HG03108 (cell line): Measurements from ENCODE around the gene PTMA.
A peak's percentile ranks its signal among the peaks of the same experiment; 100 is the strongest.
"Not testable (repeated sequence)": the region's sequence is repeated elsewhere in the genome, so short reads cannot be mapped to it uniquely, and the experiment has no call there.

Experiments used
- ATAC-seq: cut with Tn5 transposase; IDR thresholded peaks from one replicate; pipeline ENCODE4 v1.9.1; 2021; ENCODE audit warnings: moderate library complexity; ENCODE audit not compliant: unreplicated experiment

The PTMA gene

DNA sequence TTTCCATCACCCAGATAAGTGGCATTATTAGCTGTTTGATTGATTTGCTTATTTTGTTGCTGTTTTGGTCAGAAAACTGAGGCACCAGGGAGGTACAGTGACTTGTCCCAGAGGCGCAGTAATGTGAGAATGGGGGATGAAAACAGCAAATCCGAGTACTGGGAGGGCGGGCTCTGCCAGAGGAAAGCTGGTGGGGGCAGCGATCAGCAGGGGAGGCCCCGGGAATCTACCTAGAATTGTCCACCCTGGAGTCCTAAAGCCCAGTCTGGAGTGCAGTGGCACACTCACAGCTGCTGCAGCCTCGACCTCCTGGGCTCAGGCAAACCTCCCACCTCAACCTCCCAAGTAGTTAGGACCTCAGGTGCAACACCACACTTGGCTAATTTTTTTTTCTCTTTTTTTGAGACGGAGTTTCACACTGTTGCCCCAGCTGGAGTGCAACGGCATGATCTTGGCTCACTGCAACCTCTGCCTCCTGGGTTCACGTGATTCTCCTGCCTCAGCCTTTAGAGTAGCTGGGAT lies 17.0 kb upstream of the PTMA start:
- no peak for ATAC-seq

DNA sequence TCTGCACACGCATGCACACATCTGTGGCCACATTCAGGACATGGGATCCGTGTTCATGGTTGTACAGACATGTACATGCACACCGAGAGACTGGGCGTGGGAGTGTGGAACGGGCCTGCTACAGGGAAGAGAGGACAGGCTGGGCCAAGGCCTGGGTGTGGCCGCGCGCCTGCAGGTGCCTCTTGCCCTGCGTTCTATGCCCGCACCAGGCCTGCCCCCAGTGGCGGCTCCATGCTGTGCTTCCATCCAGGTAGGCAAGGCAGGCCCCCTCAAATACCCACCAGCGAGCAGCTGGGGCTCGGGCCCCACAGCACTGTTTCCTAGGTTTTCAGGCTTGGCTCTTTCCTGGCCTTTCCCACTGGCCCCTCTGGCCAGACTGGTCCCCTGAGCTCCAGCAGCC lies 15.5 kb upstream of the PTMA start:
- no peak for ATAC-seq

DNA sequence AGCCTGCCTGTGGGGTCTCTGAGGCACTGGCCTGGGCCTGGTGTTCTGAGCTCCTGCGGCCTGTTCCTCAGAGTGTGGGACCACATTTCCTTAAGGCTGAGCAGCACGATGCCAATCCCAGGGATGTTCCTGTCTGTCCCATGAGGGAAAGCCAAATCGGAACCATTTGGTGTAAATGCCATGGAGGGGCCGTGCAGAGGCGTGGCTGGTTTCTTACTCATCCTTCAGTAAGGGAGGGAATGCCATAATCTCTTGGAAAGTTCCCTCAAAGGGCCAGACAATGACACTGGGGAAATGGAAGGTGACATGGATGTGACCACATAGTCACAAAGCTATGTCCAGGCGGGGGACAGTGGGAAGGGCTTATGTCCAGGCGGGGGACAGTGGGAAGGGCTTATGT lies 14.4 kb upstream of the PTMA start:
- no peak for ATAC-seq

DNA sequence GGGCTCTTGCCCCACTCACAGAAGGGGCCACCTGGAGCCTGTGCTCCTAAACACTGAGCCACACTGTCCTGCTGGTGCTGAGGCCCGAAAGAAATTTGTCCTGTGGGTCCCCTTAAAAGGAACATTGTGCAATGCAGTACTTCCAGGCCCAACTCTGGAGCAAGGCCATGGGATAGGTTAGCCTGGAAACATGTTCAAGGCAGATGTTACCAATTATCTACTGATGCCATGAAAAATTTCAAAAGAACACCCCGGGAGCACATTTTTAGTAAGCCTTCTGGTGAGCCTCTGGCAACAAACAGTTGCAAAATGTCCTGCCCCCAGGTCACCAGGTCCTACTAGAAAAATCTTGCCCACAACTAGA lies 12.3 kb upstream of the PTMA start:
- no peak for ATAC-seq

DNA sequence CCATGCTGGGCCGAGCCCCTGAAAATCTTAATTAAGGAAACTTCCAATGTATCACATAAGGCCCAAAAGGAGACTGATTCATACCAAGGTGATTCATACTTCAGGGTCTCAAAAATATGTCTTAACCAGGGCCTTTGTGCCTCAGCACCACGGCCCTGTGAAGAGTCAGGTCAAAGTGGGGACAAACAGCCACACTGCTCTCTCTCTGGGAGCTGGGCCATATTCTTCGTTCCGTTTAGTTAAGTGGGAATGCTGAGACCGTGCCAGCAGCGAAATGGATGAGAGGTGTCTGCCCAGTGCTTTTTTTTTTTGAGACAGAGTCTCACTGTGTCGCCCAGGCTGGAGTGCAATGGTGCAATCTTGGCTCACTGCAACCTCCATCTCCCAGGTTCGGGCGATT lies 9.3 kb upstream of the PTMA start:
- no peak for ATAC-seq

DNA sequence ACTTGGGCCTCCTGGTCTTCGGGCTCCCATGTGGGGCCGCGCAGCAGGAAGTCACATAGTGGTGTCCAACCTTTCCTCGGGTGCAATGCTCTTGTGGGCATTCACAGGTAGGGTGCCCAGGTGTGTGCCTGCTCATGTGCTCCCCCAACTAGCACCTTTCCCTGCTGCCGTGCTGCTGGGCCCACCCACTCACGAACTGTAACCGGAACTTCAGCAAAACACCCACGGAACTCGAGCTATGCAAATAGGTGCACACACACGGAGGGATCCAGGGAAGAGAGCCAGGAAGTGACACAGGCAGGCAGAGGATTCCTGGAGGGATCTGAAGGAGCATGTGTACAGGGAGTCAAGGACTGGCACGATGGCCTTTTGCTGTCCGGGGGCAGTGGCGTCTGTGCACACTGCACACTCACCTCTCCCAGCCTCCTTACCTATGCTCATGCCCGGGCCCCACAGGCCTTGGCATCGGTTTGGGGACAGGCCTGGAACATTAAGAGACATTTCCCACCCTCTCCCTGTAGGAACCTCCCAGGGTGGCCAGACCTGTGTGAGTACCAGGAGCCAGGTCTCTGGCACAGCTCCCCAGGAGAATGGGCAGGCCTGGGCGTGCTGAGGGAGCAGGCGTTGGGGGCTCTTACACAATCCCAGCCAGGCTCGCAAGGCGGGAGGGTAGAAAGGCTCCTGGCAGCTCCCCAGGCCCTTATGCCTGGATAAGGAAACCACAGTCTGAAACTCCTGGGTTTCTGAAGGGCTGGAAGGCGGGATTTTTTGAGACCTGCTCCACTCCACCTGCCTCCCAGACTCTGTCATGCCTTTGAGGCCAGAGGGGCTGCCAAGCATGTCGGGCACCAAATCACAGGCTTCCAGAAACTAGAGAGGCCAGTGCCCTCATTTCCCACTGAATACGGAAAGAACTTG lies 6.6 kb upstream of the PTMA start:
- ATAC-seq = no peak

DNA sequence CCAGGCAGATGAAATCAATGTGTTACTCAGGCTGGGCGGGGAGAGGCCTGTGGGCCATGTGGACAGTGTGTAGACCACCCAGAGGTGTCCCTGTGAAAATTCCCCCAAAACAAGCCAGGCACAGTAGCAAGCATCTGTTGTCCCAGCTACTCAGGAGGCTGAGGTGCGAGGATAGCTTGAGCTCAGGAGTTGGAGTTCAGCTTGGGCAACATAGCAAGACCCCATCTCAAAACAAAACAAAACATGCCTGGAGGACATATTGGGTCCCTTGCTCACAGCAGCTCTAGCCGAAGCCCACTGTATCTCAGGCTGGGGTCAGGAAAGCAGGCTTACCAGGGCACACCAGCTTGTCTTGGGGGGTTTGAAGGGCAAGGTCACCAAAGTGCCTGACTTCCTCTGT lies 4.3 kb upstream of the PTMA start:
- no peak for ATAC-seq

DNA sequence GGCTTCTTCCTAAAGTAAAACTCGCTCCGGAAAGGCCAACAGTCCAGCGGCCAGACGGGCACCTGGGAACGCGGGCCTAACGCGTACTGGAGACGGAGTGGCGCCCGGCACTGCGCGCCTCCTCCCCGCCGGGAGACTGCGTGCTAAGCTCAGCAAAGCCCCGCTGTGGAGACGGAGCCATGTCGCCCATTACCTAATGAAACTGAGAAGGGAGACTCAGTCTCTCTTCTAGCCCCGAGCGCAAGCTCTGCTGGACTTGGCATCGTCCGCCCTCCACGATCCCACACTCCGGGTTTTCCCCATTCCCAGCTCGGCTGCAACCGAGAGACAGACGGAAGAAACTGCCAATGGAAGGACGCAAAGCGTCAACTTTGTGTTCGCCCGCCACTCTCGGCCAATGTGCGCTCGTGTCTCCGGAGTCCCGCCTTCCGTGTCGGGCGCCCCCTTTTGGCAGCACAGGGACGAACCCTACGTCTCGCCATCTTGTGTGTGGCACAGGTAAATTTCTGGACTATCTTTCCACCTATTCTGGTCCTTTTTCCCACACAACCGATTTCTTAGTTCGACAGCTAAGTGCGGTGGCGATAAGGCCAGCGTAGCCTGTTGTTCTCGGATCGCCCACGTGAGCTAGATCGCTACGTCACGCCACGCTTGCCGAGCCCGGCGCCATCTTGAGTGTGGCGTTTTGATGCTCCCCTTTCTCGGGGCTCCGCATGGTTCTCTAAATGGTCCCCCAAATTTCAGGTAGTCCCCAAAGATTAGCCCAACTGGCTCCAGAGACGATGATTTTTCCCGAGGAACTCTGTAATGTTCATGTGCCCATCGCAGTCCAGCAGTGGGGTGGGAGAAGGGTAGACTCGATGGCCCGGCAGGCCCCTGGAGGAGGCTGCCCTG lies 1.3 kb upstream of the PTMA start:
- ATAC-seq = peak; percentile 39

DNA sequence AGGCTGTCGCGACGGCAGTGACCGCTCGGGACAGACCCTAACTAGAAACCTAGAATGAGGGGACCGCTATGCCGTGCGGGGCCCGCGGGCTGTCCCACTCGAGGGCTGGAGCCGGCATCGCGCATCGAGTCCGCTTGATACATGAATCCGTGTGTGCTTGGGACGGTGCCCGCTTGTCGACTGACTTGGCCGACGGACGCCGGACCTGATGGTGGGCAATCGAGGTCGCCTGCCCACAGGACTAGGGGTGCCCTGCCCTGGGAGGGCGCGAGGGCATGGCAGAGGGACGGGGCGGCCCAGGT lies 749 bp upstream of the PTMA start:
- ATAC-seq = no peak

DNA sequence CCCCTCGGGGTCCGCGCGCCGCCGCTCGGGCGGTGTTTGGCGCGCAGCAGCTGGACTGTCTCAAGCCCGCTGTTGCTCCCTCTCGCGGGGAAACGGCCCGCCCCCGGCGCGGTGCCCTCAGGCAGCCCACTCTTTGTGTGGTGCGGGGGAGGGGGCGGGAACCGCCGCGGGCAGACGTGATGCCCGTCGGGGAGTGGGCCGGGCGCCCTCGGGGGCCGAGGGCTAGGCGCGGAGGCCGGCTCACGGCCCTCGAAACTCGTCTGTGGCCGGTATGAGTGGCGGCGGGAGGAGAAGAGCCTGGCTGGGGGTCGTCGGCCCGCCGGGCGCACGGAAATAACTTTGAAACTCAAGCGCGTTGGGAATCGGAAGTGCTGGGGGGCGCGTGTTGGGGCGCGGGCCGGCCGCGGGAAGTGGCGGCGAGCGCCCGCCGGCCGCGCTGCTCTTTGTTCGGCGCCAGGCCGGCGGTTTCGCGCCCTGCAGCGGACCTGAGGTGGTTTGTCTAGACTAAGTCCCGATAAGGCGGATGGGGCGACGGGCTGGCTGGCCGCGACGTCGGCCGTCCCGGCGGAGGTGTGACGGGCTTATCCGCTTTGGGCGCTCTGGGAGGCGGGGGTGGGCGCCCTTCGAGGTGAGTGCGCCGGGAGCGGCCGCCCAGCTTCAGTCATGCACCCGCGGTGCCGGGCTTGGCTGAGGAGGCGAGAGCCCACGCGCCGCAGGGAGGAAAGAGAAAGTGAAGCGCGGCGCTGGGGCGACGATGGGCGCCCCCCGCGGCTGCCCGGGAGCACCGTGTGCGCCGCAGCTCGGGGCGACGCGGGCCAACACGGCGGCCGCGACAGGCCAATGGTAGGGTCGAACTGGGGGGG lies 679 bp downstream of the PTMA start:
- no peak for ATAC-seq

DNA sequence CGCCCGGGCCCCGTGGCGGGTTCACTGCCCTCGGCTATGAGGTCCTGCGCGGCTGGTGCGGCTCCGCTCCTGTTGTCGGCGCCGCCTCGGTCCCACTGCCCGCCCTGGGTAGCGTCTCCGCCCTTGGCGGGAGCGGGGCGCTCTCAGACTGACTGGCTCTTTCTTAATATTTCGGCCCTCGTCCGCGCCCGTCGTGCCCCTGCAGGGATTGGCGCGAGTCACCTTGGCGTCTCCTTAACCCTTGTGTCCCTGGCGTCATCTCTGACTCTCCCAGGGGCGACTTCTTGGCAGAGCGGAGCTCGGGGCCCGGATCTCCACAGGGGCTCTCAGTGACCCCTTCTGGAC lies 1.3 kb downstream of the PTMA start:
- no peak for ATAC-seq

DNA sequence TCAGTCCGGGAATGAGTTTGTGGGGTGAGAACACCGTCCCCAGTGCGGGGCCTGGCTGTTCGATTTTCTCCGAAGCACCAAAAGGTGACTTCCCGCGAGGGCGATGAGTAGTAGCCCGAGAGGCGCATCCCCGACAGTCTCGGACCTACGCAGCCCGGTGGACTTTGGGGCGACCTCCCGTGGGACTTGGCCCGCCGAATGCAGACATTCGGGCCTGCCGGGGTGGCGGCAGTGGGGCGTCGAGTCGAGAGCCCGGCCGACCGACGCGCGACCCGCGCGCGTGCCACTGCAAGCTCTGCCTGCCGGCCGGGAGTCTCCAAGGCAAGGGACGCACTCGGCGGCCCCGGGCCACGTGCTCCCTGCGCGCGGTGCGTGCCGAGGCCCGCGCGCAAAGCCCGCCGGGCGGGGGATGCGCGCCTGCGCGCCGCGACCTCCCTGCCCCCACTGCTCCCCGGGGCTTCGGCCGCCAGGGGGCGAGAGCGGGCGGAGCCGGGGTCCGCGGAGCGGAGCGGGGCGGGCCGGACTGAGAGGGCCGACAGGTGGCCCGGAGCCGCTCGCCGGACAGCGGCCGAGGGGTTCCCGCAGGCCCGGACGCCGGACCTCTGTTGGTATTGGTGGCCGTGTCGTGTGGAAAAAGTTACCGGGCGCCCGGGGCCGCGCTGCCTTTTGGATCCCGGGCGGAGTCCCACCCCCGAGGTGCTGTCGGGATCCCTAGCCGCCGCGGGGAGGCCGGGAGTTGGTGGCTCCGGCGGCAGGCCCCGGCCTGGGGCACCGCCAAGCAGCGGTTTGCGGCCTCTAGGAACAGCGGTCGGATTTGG lies 1.9 kb downstream of the PTMA start:
- ATAC-seq = peak; percentile 15

DNA sequence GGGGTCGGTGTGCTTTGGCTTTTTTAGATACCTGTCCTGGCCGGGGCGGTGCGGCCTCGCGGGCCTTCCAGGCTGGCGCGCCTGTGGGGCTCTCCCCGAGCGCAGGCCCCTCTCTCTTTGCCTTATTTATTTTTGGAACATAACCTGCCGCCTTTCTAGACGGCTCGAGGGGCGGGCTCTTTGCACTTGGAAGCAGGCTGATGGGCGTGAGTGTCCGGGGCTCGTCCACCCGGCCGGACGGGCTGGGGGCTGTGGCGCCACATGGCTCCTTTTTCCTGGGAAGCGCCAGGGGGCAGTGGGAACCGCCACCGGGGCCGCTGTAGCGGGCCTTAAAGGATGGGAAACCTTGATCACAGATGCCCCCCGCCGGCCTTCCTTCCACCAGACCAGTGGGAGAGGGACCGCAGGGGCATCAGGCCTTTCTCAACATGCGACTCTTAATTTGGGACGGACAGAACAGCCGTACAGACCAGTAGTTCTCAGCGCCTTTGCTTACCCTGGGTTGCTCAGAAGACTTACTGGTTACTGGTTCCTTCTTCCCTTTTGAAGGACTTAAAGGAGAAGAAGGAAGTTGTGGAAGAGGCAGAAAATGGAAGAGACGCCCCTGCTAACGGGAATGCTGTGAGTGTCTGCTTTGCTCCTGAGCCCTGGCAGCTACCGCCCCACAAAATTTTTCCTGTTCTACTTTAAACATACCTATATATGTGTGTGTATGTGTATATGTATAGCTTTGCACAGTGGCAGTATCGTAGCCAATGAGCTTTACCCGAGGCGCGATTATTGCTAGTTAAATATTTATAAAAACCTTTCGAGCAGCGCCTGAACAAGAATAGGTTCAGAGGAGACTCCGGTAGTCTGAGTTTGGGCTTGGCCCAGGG lies 2.7 kb downstream of the PTMA start:
- no peak for ATAC-seq

DNA sequence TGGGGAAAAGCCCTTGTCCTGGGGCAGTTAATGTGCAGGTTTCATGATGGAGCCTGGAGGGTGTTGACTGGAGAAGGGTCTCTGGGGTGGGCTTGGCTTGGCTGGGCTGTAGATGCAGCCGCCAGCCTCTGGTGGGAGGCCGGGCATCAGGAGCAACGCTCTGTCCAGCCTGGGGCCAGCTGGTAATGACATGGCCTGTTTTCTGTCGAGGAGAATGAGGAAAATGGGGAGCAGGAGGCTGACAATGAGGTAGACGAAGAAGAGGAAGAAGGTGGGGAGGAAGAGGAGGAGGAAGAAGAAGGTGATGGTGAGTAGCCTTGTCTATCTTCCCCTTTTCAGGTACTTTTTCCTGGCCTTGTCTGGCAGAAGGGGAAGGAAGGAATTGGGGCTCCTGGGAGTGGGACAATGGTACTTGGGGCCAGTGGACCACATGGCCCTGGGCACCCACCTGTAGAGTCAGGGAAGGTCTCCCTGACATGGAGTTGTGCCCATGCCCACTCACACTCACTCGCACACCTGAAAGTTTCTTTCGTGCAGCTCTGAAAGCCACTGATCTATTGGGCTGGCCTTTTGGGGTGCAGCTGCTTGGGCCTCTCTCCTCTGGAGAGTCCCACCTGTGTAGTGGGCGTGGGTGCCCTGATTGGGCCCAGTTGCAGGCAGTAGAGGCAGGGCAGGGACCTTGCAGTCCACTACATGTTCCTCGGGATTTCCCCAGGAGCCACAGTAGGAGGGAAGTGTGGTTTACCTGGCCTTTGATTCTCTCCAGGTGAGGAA lies 3.5 kb downstream of the PTMA start:
- no peak for ATAC-seq

DNA sequence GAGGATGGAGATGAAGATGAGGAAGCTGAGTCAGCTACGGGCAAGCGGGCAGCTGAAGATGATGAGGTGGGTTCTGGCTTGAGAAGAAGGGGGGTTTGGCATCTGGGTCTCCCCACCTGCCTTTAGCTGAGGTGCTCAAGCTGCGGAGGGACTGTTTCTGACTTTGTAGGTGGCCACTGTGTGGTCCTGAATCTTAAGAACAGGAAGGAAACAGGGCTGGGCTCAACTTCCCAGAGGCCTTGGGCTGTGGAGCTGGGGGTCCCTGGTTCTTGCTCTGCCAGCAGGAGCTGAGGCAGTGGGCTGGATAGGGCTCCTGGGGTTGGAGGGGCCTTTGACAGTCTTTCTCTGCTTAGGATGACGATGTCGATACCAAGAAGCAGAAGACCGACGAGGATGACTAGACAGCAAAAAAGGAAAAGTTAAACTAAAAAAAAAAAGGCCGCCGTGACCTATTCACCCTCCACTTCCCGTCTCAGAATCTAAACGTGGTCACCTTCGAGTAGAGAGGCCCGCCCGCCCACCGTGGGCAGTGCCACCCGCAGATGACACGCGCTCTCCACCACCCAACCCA lies 4.2 kb downstream of the PTMA start:
- not testable (repeated sequence) for ATAC-seq

DNA sequence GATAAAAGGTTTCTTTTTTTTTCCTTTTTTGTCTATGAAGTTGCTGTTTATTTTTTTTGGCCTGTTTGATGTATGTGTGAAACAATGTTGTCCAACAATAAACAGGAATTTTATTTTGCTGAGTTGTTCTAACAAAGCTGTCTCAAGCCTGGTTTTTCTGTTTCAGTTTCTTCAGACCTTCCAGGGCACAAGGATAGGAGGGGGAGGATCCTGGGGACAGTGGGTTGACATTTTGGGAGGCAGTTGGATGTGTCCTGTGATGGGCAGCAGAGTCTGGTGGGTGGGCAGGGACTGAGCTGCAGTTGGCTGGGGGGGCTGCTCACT lies 5.0 kb downstream of the PTMA start:
- not testable (repeated sequence) for ATAC-seq

DNA sequence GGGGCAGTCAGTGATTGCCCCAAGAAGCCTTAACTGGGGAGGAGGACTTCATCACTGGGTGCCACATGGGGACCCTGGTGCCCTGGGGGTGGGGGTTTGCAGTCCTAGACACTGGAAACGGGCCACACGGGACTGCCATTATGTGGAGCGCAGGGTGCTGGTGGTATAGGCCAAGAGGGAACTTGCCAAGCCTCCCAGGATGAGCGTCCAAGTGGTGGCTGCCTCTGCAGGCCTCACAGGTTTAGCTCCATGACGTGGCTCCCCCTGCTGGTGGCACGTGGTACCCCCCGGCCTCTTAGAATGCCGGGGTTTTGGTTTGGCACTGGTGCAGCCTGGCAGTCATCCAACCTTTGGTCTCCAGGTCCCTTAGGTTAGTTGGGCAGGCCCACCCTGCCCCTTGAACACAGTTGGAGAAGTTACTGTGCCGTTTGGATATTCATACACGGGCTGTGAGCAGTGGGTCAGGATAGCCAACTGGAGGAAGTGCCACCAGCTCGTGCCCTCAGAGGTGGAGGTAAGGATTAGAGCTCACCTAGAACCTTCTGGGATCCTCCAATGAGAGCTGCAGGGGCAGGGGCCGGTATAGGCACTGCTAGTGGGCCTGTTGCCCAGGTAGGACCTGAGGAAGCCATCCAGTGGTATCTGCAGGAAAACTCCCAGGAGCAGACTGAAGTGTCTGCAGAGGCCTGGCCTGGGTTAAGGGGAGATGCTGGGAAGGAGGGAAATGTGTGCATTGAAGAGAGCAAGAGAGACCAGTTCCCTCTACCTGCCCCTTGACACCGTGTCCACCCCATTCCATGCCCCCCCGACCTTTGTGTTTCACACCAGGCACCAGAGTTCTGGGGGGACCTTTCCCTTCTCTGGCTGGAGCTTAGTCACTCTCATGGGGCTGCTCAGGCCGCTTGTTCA lies 5.7 kb downstream of the PTMA start:
- ATAC-seq = peak; percentile 23
